Measurements from ENCODE around the gene BCAP29. TPM values are rescaled to one million over a fixed set of nuclear protein-coding genes. Genes with fewer than 3 reads are reported as not detected.

BCAP29 gene
- total RNA-seq, 4 donors from 2014 or later = 112 to 147 (median 131) TPM

- no peak for TF ChIP-seq CTCF (IDR thresholded peaks at IDR 0.05; ENCODE audit: low read depth)
Measured at GRCh38 chr7:107597582-107597916, 17.5 kb downstream of the BCAP29 start.

- TF ChIP-seq CTCF (IDR thresholded peaks at IDR 0.05; ENCODE audit: low read depth) = no peak
Measured at GRCh38 chr7:107597953-107598352, 17.9 kb downstream of the BCAP29 start.

GRCh38 chr7:107599262-107599661 lies 19.2 kb downstream of the BCAP29 start:
- TF ChIP-seq CTCF (IDR thresholded peaks at IDR 0.05; ENCODE audit: low read depth) = no peak

- TF ChIP-seq CTCF (IDR thresholded peaks at IDR 0.05; ENCODE audit: low read depth) = no peak
Measured at GRCh38 chr7:107600816-107601215, 20.8 kb downstream of the BCAP29 start.

GRCh38 chr7:107605218-107605815 lies 25.3 kb downstream of the BCAP29 start:
- TF ChIP-seq CTCF (IDR thresholded peaks at IDR 0.05; ENCODE audit: low read depth) = no peak

- no peak for TF ChIP-seq CTCF (IDR thresholded peaks at IDR 0.05; ENCODE audit: low read depth)
Measured at GRCh38 chr7:107606303-107606702, 26.3 kb downstream of the BCAP29 start.

- no peak for TF ChIP-seq CTCF (IDR thresholded peaks at IDR 0.05; ENCODE audit: low read depth)
Measured at GRCh38 chr7:107609811-107610261, 29.8 kb downstream of the BCAP29 start.
